Measurements from ENCODE around the gene UBTD1. TPM values are rescaled to one million over a fixed set of nuclear protein-coding genes. Genes with fewer than 3 reads are reported as not detected.

UBTD1 gene, protein sequence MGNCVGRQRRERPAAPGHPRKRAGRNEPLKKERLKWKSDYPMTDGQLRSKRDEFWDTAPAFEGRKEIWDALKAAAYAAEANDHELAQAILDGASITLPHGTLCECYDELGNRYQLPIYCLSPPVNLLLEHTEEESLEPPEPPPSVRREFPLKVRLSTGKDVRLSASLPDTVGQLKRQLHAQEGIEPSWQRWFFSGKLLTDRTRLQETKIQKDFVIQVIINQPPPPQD
- total RNA-seq (ENCODE audit: low replicate concordance), result 22.1 and 35.2 TPM in 2 replicates

DNA sequence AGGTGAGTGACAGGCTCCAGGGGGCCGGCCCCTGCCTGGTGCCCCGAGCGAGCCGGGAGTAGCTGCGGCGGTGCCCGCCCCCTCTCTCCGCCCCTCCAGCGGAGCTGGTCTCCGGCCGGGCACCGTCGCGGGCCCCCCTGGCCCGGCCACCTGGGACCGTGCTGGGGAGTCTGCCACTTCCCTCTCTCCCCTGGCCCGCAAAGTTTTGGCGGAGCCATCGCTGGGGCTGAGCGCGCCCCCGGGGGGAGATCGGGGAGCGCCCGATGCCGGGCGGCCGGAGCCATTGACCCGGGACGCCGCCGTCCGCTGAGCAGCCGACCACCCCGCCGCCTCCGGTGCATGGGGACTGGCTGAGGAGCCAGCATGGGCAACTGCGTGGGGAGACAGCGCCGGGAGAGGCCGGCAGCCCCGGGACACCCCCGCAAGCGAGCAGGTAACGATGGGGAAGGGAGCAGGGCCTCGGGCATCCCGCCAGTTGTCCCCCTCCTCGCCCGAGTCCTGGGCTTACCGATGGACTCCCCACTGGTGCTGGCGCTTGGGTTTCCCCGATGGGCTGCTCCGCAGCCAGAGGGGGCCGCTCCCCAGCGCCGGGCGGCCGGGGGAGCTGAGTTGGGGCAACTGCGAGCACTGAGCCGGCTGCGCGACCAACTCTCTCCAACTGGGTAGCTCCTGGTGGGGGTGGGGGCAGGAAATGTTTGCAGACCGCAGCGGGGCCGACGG, at the start of gene UBTD1:
TSS of gene UBTD1 (plus strand) at position 84 of the 720 bp plus-strand sequence. CDS start at position 364, 280 bp downstream.
- TF ChIP-seq, protein P1, sequence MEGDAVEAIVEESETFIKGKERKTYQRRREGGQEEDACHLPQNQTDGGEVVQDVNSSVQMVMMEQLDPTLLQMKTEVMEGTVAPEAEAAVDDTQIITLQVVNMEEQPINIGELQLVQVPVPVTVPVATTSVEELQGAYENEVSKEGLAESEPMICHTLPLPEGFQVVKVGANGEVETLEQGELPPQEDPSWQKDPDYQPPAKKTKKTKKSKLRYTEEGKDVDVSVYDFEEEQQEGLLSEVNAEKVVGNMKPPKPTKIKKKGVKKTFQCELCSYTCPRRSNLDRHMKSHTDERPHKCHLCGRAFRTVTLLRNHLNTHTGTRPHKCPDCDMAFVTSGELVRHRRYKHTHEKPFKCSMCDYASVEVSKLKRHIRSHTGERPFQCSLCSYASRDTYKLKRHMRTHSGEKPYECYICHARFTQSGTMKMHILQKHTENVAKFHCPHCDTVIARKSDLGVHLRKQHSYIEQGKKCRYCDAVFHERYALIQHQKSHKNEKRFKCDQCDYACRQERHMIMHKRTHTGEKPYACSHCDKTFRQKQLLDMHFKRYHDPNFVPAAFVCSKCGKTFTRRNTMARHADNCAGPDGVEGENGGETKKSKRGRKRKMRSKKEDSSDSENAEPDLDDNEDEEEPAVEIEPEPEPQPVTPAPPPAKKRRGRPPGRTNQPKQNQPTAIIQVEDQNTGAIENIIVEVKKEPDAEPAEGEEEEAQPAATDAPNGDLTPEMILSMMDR (IDR thresholded peaks at IDR 0.05; ENCODE audit: insufficient read depth, low read length), result peak; percentile 15
- peak; percentile 37 for DNase-seq (ENCODE audit: low read depth)
- peak within 1 kb of the TSS; percentile 99 for H3K4me3 ChIP-seq (ENCODE audit: low read depth, low read length)

GRCh38 chr10:97450828-97451227, 47.9 kb upstream of the UBTD1 start:
- no peak for DNase-seq (ENCODE audit: low read depth)
- no peak overlapping the region for H3K4me3 ChIP-seq (ENCODE audit: low read depth, low read length)
- TF ChIP-seq, protein P1 (IDR thresholded peaks at IDR 0.05; ENCODE audit: insufficient read depth, low read length), result no peak

DNA sequence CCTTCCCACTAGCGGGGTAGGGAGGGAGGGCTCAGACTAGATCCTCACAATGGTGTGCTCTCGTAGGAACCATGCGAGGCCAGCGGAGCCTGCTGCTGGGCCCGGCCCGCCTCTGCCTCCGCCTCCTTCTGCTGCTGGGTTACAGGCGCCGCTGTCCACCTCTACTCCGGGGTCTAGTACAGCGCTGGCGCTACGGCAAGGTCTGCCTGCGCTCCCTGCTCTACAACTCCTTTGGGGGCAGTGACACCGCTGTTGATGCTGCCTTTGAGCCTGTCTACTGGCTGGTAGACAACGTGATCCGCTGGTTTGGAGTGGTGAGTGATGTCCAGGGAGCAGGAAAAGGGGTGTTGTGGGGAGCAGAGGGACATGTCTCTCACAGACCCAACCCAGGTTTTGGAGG, 47.1 kb upstream of the UBTD1 start:
- DNase-seq (ENCODE audit: low read depth), result no peak
- TF ChIP-seq, protein P1 (IDR thresholded peaks at IDR 0.05; ENCODE audit: insufficient read depth, low read length), result no peak
- H3K4me3 ChIP-seq (ENCODE audit: low read depth, low read length), result no peak overlapping the region

GRCh38 chr10:97452352-97452751, 46.4 kb upstream of the UBTD1 start:
- TF ChIP-seq, protein P1 (IDR thresholded peaks at IDR 0.05; ENCODE audit: insufficient read depth, low read length), result no peak
- no peak overlapping the region for H3K4me3 ChIP-seq (ENCODE audit: low read depth, low read length)
- no peak for DNase-seq (ENCODE audit: low read depth)

DNA sequence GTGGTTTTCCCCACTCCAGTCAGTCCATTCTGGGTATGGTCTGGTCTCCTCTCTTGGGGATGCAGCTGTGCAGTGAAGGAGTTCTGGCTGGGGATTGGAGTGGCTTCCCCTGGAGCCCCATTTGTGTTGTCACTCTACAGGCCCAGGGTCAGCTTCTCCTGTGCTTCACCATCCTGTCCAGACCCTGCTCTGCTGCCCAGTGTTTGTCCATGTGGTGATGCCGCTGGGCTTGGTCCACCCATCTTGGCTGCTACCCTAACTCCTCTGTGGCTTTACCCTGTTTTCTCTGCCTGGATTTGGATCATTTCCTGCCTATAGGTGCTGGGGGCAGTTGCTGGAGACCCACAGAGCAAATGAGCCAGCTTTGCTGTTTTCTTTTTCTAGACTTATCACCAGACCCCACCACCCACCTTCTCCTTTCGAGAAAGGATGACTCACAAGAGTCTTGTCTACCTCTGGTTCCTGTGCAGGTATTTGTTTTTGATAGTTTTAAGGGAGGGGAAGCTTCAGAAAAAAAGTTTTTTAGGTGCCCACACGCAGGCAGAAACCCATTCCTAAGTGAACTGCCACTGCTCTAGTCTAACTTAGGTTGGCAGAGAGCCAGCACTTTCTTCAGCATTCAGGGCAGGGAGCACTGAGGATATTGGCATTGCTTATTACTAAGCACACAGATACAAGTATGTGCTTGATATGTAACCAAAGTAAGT, 44.2 kb upstream of the UBTD1 start:
- H3K4me3 ChIP-seq (ENCODE audit: low read depth, low read length), result no peak overlapping the region
- TF ChIP-seq, protein P1 (IDR thresholded peaks at IDR 0.05; ENCODE audit: insufficient read depth, low read length), result no peak
- DNase-seq (ENCODE audit: low read depth), result peak; percentile 68

- TF ChIP-seq, protein P1 (IDR thresholded peaks at IDR 0.05; ENCODE audit: insufficient read depth, low read length), result no peak
- H3K4me3 ChIP-seq (ENCODE audit: low read depth, low read length), result no peak overlapping the region
- DNase-seq (ENCODE audit: low read depth), result peak; percentile 24
Measured at GRCh38 chr10:97456034-97456685, 42.6 kb upstream of the UBTD1 start.

Measured in fibroblast of the aortic adventitia (primary cell).